AG09309 (cell line): ENCODE results near the gene PTPRT.

Experiments
- DNase-seq: peaks from one replicate; pipeline ENCODE4 v3.0.0-alpha.2; 2010; ENCODE audit warnings: low read depth
- H3K4me3 ChIP-seq: 2 replicates; pipeline ENCODE4 v1.5.1; 2011; ENCODE audit warnings: mild to moderate bottlenecking, low read depth, low read length, moderate library complexity; ENCODE audit not compliant: control insufficient read depth
- TF ChIP-seq, protein P1 (sequence below): IDR thresholded peaks from 2 replicates; pipeline ENCODE4 v1.5.1; 2011; ENCODE audit warnings: mild to moderate bottlenecking, low read depth, low read length, inconsistent platforms; ENCODE audit not compliant: insufficient read depth, control insufficient read depth; ENCODE audit errors: missing control alignments

Gene PTPRT

DNA sequence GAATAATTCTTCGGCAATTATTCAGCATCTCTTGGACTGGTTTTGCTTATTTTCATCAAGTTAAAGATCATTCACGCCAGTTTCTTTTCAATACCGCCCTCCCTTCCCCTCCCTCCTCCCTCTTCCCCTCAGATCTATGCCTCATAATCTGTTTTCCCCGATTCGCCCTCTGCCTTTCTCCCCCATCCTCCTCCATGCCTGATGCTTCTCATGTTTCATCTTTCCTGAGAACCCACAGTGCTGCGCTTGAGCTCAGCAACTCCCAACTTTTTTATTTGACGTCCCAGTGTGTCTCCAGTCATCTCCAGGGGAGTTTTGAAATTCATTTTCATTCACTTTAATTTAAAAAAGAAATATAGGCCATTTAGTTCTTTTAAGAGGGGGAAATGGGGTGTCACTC is 142.7 kb downstream of the PTPRT start:
- TF ChIP-seq, protein P1, sequence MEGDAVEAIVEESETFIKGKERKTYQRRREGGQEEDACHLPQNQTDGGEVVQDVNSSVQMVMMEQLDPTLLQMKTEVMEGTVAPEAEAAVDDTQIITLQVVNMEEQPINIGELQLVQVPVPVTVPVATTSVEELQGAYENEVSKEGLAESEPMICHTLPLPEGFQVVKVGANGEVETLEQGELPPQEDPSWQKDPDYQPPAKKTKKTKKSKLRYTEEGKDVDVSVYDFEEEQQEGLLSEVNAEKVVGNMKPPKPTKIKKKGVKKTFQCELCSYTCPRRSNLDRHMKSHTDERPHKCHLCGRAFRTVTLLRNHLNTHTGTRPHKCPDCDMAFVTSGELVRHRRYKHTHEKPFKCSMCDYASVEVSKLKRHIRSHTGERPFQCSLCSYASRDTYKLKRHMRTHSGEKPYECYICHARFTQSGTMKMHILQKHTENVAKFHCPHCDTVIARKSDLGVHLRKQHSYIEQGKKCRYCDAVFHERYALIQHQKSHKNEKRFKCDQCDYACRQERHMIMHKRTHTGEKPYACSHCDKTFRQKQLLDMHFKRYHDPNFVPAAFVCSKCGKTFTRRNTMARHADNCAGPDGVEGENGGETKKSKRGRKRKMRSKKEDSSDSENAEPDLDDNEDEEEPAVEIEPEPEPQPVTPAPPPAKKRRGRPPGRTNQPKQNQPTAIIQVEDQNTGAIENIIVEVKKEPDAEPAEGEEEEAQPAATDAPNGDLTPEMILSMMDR, result no peak
- no peak for DNase-seq

DNA sequence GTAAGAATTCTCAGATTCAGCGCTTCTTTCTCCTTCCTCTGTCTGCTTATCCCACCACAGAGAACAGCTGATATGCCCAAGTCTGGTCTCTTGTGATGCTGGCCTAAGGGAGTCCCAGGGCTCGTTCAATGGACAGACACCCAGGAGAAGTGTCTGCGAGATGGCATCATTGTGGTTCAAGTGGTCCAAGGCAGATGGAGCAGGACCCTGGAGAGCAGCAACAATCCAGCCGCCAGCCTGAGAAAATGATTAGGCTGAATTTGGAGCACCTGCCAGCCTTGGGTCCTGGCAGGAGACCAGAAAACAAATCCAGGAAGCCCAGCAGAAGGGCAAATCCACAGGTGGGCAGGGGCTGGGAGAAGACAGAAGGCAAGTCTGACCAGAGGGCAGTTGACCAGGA is 145.8 kb downstream of the PTPRT start:
- H3K4me3 ChIP-seq, result no peak overlapping the region
- TF ChIP-seq, protein P1, result no peak
- no peak for DNase-seq

More for the DNA sequence above, 142.7 kb downstream of the PTPRT start:
- no peak overlapping the region for H3K4me3 ChIP-seq

DNA sequence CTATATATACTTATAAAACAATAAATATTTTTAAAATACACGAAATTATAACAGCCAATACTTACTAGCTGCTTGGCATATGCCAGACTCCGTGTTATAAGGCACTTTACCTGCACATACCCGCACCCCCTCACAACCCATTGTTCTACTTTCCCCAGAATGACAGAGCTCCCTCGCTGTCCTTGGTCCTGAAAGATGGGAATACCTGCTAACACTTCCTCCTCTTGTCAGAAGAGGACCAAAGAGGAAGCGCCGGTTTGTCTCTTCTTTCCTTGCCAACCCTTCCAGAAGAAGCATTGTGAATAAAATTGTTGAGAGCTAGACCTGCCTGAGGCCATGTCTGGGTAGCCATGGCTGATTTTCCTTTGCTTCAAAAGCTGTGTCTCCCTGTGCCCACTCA is 149.3 kb downstream of the PTPRT start:
- DNase-seq, result no peak
- TF ChIP-seq, protein P1, result no peak
- no peak overlapping the region for H3K4me3 ChIP-seq

DNA sequence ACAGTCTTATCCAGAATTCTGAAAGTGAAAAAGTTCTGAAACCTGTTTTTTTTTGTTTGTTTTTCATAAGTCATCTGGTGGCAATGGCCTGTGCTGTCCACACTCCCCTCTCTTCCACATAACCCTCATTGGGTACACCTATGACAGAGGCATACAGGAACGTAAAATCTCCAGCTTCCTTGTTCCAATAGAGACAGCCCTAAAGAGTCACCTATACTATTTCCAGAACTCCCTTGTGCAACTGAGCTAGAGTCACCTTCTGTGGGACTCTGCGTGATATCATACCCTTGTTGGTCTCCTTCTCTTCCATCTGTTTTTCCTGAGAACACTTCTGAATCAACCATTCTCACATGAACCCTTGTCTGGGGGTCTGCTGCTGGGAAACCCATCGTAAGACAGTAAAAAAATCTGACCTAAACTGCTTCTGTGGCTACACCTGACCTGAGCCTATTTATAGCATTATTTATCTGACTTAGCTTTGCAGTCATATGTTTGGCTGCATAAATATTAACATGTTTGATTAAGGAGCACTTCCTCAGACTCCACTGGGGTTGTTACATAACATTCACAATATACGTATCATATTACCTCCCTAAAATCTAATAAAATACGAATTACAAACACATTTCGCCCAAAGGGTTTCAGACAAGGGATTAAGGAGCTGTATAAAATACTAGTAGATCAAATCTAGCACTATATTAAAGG is 151.9 kb downstream of the PTPRT start:
- H3K4me3 ChIP-seq, result no peak overlapping the region
- TF ChIP-seq, protein P1, result no peak
- DNase-seq, result no peak

DNA sequence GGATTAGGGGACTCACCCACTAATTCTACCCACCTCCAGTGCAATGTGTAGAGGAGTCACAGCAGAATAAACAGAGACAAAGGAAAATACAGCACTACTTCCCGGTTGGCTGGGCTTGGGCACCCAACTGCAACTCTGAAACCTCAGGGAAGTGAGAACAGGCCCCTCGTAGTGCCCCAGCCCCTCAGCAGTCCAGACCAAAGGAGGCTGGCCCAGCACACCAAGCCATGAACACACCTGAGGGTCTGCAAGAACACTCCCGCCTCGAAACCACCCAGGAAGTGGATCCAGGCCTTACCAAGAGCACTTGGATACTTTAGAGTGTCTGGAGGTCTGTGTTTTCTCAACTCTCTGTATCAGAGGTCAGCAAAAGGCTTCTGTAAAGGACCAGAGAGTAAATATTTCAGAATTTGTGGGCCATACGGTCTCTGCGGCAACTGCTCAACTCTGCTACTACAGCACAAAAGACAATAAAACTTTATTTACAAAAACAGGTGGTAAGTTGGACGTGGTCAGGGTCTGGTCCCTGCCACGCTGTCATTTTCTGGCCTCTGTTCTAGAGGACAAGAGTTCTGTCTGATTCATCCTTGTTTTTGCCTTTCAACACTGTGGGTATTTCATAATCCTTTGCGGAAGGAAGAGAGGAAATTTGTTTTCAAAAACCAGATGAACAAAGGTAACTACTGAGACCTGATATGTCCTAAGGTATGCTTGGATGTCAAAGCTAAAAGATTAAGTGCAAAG is 154.6 kb downstream of the PTPRT start:
- TF ChIP-seq, protein P1, result no peak
- no peak overlapping the region for H3K4me3 ChIP-seq
- DNase-seq, result no peak

DNA sequence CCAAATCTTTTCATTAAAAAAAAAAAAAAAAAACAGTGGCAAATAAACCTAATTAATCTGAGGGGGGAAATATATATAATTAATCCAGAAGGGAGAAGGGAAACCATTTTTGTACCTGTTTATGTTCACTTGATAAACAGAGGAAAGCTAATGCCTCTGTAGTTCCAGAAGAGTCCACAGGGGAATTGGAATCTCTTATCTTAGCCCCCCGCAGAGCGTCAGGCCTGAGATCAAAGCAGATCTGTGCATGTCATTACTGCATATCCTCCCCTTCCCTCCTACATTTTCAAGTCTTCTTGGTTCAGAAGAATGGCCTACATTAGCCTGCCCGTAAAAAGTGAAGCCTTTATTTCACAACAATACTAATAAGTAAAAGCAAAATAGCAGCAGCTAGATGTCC is 157.2 kb downstream of the PTPRT start:
- TF ChIP-seq, protein P1, result no peak

More for the DNA sequence above, 157.2 kb downstream of the PTPRT start:
- H3K4me3 ChIP-seq, result no peak overlapping the region
- DNase-seq, result no peak
